GM19395 (cell line): ENCODE measurements around the gene AGAP6.
"Not testable (repeated sequence)": the region's sequence is repeated elsewhere in the genome, so short reads cannot be mapped to it uniquely, and the experiment has no call there.

ENCODE experiments used
- ATAC-seq: cut with Tn5 transposase; IDR thresholded peaks from one replicate; pipeline ENCODE4 v1.9.1; 2021; ENCODE audit warnings: mild to moderate bottlenecking, moderate library complexity; ENCODE audit not compliant: unreplicated experiment

Gene AGAP6

DNA sequence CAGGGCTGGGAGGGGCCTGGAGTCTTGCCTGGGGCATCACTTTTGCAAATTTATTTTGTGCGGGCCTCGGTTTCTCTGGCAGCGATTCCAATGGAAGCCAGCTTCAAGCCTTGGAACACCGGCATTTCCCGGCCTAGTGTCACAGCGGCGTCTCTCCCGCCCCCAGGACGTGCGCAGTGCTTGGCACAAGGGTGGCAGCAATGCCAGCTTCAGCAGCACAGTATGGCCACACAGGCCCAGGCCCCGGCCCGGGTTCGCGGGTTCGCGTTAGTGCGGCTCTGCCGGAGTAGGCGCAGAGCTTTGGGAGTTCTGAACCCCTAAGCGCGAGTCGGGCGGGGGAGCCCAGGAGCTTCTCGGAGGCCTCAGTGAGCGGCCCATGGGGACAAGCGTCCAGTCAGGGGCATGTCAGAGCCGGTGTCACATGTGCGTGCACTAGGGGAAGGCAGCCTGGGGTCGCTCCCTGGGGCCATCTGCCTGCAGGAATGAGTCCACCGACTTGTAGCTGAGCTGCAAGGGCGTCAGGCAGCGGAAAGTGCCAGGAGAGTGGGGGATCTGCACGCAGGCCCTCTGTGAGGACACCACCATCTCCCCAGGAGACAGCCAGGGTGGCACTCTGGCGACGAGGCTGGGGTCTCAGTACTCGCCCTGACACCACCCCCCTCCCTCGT is 36.6 kb downstream of the AGAP6 start:
- not testable (repeated sequence) for ATAC-seq

DNA sequence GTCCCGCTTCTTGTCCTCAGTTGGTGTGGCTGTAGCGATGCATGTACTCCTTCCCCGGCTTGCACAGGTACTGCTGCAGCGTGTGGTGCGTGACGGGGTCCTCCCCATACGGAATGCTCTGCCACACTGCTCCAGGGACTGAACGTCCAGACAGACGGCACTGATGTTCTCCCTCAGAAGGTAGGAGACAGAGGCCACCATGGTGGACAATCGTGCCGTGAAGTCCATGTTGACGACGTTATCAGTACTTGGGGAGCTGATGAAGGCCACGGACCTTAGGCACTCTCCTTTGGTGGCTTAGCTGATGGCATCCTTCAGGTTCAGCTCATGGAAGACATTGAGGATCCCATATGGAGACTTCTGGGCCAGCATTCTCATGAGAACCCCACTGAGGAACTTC is 37.4 kb downstream of the AGAP6 start:
- ATAC-seq: no peak

DNA sequence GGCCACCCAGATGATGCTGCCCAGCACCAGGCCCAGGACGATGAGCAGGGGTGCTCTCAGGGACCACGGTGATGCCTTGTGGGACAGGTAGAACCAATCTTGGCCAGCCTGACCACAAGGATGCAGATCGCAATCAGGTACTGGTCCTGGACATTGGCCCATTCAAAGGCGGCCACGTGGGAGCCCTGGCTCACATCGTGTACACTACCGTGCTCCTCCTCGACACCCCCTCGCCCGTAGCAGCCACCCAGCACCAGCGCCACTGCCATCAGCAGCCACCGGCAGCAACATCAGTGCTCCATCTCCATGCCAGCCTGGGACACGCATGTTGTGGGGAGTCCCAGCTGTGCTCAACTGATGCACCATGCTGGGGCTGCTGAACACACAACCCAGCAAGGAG is 39.0 kb downstream of the AGAP6 start:
- no peak for ATAC-seq

DNA sequence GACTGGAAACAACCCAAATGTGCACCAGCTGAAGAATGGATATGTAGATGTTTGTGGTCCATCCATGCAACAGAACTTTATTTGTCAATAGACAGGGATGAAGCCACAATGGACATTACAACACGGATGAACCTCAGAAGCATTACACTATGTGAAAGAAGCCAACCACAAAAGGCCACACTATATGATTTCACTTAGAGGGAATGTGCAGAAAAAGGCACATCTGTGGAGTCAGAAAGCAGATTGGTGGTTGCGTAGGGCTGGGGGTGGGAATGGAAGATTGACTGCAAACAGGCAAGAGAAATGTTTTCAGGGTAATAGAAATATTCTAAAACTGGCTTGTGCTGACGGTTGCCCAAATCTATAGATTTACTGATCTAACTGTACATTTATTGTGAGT is 45.3 kb downstream of the AGAP6 start:
- no peak for ATAC-seq

DNA sequence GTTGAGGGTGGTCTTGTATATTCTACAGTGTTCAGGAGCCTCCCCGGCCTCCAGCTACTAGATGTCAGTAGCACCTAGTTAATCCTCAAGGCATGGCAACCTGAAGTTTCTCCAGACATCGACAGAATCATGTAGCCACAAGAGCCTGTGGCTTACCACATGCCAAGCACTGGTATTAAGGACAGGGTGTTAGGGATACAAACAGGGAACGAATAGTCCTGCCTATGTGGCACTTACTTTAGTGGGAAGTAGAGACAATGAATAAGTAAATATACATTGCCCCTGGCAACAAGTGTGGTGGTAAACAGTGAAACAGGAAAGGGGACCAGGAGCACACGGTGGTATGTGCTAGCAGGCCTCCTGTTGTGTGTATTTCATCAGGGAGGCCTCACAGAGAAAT is 47.1 kb downstream of the AGAP6 start:
- ATAC-seq: not testable (repeated sequence)

DNA sequence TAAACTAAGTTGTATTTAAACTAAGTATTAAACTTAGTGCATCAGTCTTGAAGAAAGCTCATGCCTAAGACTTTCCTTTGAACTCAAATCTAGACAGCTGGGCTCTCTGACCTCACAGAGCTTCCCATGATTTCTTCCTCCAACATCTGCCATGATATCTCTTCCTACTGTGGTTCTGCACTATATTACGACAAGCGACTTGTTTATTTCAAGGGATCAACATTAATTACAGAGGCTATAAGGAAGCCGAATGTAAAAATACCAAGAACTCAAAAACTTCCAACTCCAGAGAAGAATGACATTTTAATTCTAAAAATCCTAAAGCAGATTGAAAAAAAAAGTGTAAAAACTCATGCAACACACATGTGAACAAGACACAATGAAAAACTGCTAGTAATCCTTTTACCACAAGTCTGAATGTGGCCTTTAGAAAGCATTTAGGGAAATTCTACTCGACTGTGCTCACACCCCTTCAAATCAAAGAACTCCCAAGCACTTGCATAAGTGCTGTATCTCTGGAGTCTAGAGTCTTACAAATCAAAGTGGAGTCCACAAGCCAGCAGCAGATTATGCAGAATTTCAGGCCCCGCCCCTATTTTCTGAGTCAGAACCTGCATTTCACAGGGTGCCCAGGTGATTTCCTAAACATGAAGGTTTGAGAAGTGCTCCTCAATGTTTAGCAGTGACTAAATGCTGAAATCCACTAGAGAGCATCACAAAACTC is 56.9 kb downstream of the AGAP6 start:
- ATAC-seq: no peak

DNA sequence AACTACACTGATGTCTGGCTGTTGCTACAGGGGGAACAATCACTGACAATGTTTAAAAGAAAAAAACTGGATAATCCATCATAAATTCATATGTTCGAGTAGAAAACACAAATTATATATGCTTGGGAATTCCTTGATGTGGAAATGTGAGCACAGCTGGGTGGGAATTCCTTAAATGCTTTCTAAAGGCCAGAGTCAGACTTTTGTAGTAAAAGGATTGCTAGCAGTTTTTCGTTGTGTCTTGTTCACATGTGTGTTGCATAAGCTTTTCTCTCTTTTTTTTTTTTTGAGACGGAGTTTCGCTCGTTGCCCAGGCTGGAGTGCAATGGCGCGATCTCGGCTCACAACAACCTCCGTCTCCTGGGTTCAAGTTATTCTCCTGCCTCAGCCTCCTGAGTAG is 58.3 kb downstream of the AGAP6 start:
- ATAC-seq: not testable (repeated sequence)

DNA sequence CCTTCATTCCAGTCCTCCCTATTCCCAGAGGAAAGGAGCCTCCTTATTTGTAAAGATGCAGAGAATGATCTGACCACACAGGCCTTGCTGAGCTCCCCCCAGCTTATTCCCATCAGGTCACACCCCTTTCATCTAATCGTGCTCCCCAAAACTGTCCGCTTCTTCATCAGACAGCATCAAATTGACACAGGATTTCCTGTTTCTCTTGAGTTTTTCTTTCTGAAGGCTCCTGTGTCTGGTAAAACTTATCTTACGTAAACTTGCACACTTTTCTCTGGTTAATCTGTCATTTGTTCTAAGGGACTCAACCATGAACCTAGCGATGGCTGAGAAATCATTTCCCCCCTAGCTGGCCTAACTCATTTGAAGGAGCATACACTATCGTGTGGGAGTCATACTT is 59.4 kb downstream of the AGAP6 start:
- ATAC-seq: not testable (repeated sequence)

DNA sequence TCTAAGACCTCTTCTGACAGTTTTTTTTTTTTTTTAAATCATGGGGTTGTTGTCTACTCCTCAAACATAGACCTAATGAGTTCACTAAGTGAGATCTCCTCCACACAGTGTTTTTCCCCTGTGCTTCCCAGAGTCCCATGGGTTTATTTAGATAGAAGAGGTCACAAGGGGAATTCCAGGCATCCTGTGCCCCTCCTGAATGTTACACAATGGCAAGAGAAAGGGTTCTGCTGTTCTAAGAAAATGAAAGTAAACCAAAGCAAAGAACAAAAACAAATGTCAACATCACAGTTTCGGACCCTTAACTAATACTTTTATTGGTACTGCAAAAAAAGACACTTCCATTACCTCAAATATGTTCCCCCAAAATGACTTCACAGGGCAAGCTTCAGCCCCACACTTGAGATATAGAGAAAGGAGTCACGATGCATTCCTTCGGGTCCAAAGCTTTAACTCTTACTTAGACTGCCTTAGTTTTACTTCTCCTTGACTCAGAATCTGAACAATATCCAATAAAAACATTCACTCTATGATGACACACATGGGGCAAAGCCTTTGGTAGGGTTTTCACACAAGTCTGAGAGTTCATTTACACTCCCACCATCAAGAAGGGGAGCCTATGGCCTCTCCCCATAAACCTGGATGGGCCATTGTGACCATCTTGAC is 63.9 kb downstream of the AGAP6 start:
- ATAC-seq: not testable (repeated sequence)

DNA sequence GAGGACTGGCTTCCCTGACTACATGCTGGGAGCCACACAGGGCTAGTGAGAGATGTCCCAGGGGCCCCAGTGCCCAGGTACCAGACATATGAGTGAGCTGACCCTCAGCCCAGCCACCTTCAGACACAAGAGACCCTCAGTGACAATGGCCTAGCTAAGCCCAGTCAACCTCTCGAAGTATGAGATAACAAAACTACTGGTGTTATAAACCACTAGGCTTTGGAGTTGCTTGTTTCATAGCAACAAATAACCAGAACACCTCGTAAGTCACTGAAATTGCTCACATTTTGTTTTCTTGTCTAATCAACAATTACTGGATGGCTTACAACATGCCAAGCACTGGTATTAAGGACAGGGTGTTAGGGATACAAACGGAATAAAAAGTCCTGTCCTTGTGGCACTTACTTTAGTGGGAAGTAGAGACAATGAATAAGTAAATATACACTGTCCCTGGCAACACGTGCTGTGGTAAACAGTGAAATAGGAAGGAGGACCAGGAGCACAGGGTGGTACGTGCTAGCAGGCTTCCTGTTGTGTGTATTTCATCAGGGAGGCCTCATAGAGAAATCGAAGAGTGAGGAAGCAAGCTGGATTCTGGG is 64.7 kb downstream of the AGAP6 start:
- ATAC-seq: not testable (repeated sequence)

DNA sequence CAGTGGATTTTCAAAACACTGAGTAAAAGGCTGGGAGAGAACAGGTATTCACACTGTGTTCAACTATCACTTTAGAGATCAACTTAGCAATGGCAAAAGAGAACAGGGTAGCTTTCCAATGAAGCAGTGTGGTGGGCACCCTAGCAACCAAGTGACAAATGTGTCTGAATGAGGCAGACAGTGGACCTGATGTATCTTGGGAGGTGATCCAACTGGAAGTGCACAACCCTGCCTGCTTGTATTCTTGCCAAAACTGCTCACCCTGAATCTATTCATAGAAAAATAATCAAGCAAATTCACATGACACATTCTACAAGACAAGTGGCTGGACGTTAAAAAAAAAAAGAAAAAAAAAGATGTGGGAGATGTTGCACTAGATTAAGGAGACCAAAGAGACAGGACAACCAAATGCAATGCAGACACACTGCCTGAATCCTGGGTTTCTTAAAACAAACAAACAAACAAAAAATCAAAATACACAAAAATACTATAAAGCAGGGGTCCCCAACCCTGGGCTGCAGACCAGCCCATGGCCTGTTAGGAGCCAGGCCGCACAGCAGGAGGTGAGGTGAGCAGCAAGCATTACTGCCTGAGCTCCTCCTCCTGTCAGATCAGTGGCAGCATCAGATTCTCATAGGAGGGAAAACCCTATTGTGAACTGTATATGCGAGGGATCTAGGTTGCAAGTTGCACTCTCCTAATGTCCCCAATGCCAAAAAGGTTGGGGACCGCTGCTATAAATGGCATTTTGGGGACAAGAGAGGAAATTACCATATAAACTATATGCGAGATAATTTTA is 67.5 kb downstream of the AGAP6 start:
- not testable (repeated sequence) for ATAC-seq

DNA sequence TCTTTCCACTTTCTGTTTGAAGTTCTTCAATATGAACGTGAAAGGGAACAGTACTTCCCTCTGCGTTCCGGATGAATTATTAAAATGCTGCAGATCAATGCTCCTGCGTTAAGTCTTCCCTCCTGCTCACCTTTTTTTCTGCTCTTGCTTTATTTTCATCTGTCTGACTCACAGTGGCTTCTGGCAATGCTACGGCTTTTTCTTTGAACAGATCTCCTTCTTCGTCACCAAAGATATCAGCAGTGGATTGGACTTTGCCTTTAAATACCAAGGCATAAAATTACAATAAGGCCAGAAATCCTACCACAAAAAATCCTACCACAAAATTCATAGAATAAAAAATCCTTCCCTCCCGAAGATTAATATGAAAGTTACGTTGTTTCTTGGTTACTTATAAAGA is 68.4 kb downstream of the AGAP6 start:
- ATAC-seq: not testable (repeated sequence)

DNA sequence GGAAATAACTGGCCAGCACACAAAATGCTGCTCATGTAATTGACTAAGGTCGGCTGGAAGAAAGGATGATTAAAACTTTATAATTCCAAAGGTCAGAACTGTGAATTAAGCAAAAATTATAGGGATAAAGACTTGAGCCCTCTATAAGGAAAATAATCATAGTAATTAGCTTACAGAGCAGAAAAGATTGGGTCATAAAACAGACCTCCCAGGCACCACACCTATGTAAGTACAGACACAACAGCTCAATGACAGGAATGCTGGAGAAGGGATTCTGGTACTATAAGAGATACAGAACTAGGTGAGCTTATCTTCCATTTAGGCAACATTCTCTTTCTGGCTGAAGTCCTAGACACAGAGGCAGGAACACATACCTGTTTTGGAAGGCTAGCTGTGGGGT is 70.5 kb downstream of the AGAP6 start:
- ATAC-seq: not testable (repeated sequence)

DNA sequence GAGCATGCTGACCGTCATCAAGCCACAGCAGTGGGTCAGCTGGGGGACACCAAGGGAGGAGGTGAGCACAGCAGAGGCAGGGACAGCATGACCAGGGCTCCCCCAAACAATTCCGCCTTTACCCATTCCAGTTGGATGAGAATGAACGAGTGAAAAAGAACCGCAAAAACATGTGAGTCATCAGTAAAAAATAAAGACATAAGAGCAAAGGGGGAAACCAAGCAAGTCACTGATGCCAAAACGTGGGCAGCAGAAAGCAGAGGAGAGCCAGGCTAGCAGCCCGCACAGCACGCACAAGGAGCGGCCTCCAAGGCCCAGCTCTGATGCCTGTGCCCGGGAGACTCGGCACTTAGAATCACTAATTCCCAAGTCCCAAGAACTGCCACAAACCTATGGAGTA is 71.7 kb downstream of the AGAP6 start:
- not testable (repeated sequence) for ATAC-seq
